Spleen (tissue), 7 donors: ENCODE measurements around the gene NSG2.

Experiments
- POLR2A ChIP-seq, 3 donors: fragments of 450-650 bp; IDR thresholded peaks; one replicate each; pipeline ENCODE4 v1.5.1; 2017; ENCODE audit warnings: antibody characterized with exemption in 3 of 3, mild to moderate bottlenecking in 1 of 3
- POLR2AphosphoS5 ChIP-seq, 3 donors: sonication (generic); formaldehyde crosslinking; IDR thresholded peaks; one replicate each; pipeline ENCODE4 v1.5.1; 2017; ENCODE audit warnings: antibody characterized with exemption in 3 of 3
- TF ChIP-seq, protein P1 (sequence below), 11 experiments: fragments of 200-600 bp in 7 of 11; fragments of 450-650 bp in 4 of 11; sonication (generic) in 4 of 11; IDR thresholded peaks in 8 of 11; conservative IDR thresholded peaks in 3 of 11; 1 replicate in 7 of 11; 2 replicates in 4 of 11; pipeline versions ENCODE4 v1.4.0 to v1.8.0; 2016 to 2021; ENCODE audit warnings: antibody characterized with exemption in 11 of 11, inconsistent platforms in 4 of 11, mild to moderate bottlenecking in 1 of 11
- donor health status: DM: no; HTN: no; CAD: no; lungs with moderate emphysema.
- donor health status: DM: no; HTN: no; CAD: no.
- donor health status: DM: no; HTN: no; CAD: no.

DNA sequence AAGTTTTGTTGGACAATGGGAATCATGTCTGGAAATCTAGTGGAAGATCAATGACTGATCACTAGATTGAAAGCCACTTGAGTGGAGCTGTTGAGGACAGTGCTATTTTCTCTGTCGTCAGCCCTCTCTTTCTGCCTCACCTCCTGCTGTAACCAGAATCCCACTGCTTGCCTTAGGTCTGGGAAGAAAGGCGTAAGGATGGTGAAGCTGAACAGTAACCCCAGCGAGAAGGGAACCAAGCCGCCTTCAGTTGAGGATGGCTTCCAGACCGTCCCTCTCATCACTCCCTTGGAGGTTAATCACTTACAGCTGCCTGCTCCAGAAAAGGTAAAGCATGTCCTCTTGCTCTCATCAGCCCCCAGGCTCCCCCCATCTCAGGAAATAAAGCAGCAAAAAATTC lies 1.1 kb downstream of the NSG2 start:
- TF ChIP-seq, protein P1, sequence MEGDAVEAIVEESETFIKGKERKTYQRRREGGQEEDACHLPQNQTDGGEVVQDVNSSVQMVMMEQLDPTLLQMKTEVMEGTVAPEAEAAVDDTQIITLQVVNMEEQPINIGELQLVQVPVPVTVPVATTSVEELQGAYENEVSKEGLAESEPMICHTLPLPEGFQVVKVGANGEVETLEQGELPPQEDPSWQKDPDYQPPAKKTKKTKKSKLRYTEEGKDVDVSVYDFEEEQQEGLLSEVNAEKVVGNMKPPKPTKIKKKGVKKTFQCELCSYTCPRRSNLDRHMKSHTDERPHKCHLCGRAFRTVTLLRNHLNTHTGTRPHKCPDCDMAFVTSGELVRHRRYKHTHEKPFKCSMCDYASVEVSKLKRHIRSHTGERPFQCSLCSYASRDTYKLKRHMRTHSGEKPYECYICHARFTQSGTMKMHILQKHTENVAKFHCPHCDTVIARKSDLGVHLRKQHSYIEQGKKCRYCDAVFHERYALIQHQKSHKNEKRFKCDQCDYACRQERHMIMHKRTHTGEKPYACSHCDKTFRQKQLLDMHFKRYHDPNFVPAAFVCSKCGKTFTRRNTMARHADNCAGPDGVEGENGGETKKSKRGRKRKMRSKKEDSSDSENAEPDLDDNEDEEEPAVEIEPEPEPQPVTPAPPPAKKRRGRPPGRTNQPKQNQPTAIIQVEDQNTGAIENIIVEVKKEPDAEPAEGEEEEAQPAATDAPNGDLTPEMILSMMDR (IDR thresholded peaks at IDR 0.05 in 8 of 11, conservative IDR thresholded peaks at IDR 0.05 in 3 of 11) = no peak
- TF ChIP-seq POLR2AphosphoS5 (IDR thresholded peaks at IDR 0.05) = no peak
- no peak for TF ChIP-seq POLR2A (IDR thresholded peaks at IDR 0.05)
